K562 (cell line): ENCODE data around the gene THOP1. TPM values are rescaled to one million over a fixed set of nuclear protein-coding genes. Genes with fewer than 3 reads are reported as not detected.

Source experiments
- CBFA2T2 ChIP-seq: fragments of 450-650 bp; conservative IDR thresholded peaks from 2 replicates; pipeline ENCODE4 v1.6.1; 2017; ENCODE audit warnings: mild to moderate bottlenecking
- CCNT2 ChIP-seq: IDR thresholded peaks from 2 replicates; pipeline ENCODE4 v1.6.1; 2011; ENCODE audit warnings: borderline replicate concordance, low read depth, mild to moderate bottlenecking, moderate library complexity, mixed read lengths, low read length; ENCODE audit not compliant: insufficient read length; ENCODE audit errors: extremely low read depth
- DNMT1 ChIP-seq: fragments of 450-650 bp; IDR thresholded peaks from 2 replicates; pipeline ENCODE4 v1.6.1; 2016; ENCODE audit warnings: antibody characterized with exemption, mild to moderate bottlenecking
- ERF ChIP-seq: fragments of 450-650 bp; formaldehyde crosslinking; IDR thresholded peaks from 2 replicates; pipeline ENCODE4 v1.4.0; 2020; ENCODE audit warnings: mild to moderate bottlenecking, mixed read lengths
- FOXM1 ChIP-seq, 2 experiments: fragments of 450-650 bp in 1 of 2; sonication (generic) in 1 of 2; formaldehyde crosslinking in 1 of 2; IDR thresholded peaks; 2 replicates each; pipeline versions ENCODE4 v1.6.1 to v1.9.0; 2017 to 2022; ENCODE audit warnings: low read depth in 2 of 2, mild to moderate bottlenecking in 2 of 2, missing genetic modification reagents in 1 of 2, moderate library complexity in 1 of 2
- HLTF ChIP-seq: fragments of 450-650 bp; IDR thresholded peaks from 2 replicates; pipeline ENCODE4 v1.6.1; 2016
- HMGXB4 ChIP-seq: sonication (generic); formaldehyde crosslinking; IDR thresholded peaks from 2 replicates; pipeline ENCODE4 v1.8.1; 2023; ENCODE audit warnings: mild to moderate bottlenecking, missing genetic modification reagents
- HNRNPLL ChIP-seq: fragments of 200-400 bp; formaldehyde crosslinking; IDR thresholded peaks from 2 replicates; pipeline ENCODE4 v1.6.1; 2017; ENCODE audit warnings: low read length, low read depth, mild to moderate bottlenecking; ENCODE audit not compliant: poor library complexity, severe bottlenecking
- HNRNPUL1 ChIP-seq: fragments of 200-400 bp; formaldehyde crosslinking; IDR thresholded peaks from 2 replicates; pipeline ENCODE4 v1.6.1; 2017; ENCODE audit warnings: low read length
- MED1 ChIP-seq: sonication (generic); formaldehyde crosslinking; IDR thresholded peaks from 2 replicates; pipeline ENCODE4 v1.8.1; 2023; ENCODE audit warnings: missing genetic modification reagents, borderline replicate concordance
- PRDM10 ChIP-seq: fragments of 450-650 bp; IDR thresholded peaks from 2 replicates; pipeline ENCODE4 v1.6.1; 2018; ENCODE audit not compliant: partially characterized antibody
- PRMT5 ChIP-seq: sonication (generic); formaldehyde crosslinking; IDR thresholded peaks from 2 replicates; pipeline ENCODE4 v1.5.0; 2020; ENCODE audit warnings: missing genetic modification reagents
- SIN3A ChIP-seq, 2 experiments: fragments of 150-350 bp in 1 of 2; IDR thresholded peaks; 2 replicates each; pipeline ENCODE4 v1.6.1; 2011 to 2016; ENCODE audit warnings: borderline replicate concordance in 2 of 2, low read depth in 2 of 2, low read length in 2 of 2, mild to moderate bottlenecking in 2 of 2, moderate library complexity in 2 of 2; ENCODE audit not compliant: control insufficient read depth in 1 of 2
- STAG1 ChIP-seq: sonication (generic); formaldehyde crosslinking; IDR thresholded peaks from 2 replicates; pipeline ENCODE4 v1.5.0; 2020; ENCODE audit warnings: missing genetic modification reagents, borderline replicate concordance
- TAF15 ChIP-seq: fragments of 200-400 bp; formaldehyde crosslinking; IDR thresholded peaks from 2 replicates; pipeline ENCODE4 v1.6.1; 2017; ENCODE audit warnings: mild to moderate bottlenecking, low read depth, low read length, moderate library complexity
- XRCC3 ChIP-seq: fragments of 450-650 bp; IDR thresholded peaks from 2 replicates; pipeline ENCODE4 v1.6.1; 2017; ENCODE audit warnings: mild to moderate bottlenecking, moderate library complexity
- ZNF23 ChIP-seq: fragments of 250-450 bp; sonication (Bioruptor Pico); IDR thresholded peaks from 2 replicates; pipeline ENCODE4 v1.4.0; 2020; ENCODE audit warnings: mild to moderate bottlenecking
- ZNF277 ChIP-seq: fragments of 250-450 bp; sonication (Bioruptor Pico); IDR thresholded peaks from 2 replicates; pipeline ENCODE4 v1.8.0; 2022; ENCODE audit warnings: inconsistent platforms, mild to moderate bottlenecking, moderate library complexity, borderline replicate concordance
- ZNF445 ChIP-seq: fragments of 250-450 bp; sonication (Bioruptor Pico); IDR thresholded peaks from 2 replicates; pipeline ENCODE4 v1.4.0; 2020; ENCODE audit warnings: low read depth, mild to moderate bottlenecking, moderate library complexity
- polyA plus RNA-seq, 8 experiments: library from polyadenylated mRNA; depleted of rRNA in 4 of 8; stranded (reverse) in 5 of 8; unstranded in 3 of 8; fragments of >200 nt; fragmentation: Nextera tagmentation in 2 of 8; fragmentation: Illumina TruSeq in 1 of 8; extraction: Ambion mirVana in 2 of 8; extraction: Trizol in 1 of 8; gene quantifications; 2 replicates each; pipeline versions ENCODE4 v1.2.1 to v1.2.3, GENCODE V29; 2011 to 2014; ENCODE audit warnings: inconsistent platforms in 1 of 8, missing spikeins in 1 of 8
- total RNA-seq, 7 experiments: library from RNA; depleted of rRNA in 6 of 7; stranded (reverse); fragments of >200 nt in 6 of 7; fragmentation: Illumina TruSeq in 2 of 7; extraction: Trizol in 2 of 7; gene quantifications; 2 replicates each; pipeline versions ENCODE4 v1.2.1 to v1.2.3, GENCODE V29; 2011 to 2021; ENCODE audit warnings: low replicate concordance in 1 of 7

THOP1 gene
- total and polyA plus RNA-seq, 9 of the 15 experiments (the other 6 are each of a cell fraction or from before 2014, with no cell fraction given), result 1.3 to 255 (median 96.1) TPM

- TF ChIP-seq ZNF277 (CRISPR knock-in tag) (no peak), SIN3A (IDR thresholded peaks at IDR 0.05; ENCODE audit: borderline replicate concordance in 2 of 2, control insufficient read depth in 1 of 2, low read depth in 2 of 2, low read length in 2 of 2) (no peak; a peak in 1 of 4 replicates), ZNF23 (CRISPR knock-in tag) (no peak), ERF (CRISPR knock-in tag) (no peak), CBFA2T2 (no peak), HNRNPUL1 (no peak), ZNF445 (peak; percentile 77; the same call in 1 of the 2 replicates), MED1 (no peak), HMGXB4 (CRISPR knock-in tag) (peak; percentile 80; the same call in 1 of the 2 replicates), TAF15 (no peak), XRCC3 (no peak), STAG1 (no peak), CCNT2 (peak; percentile 85), HLTF (no peak), HNRNPLL (no peak), FOXM1 (IDR thresholded peaks at IDR 0.05; ENCODE audit: low read depth) (no peak), FOXM1 (CRISPR knock-in tag; IDR thresholded peaks at IDR 0.05; ENCODE audit: low read depth) (no peak), PRDM10 (peak; percentile 66), DNMT1 (no peak), PRMT5 (CRISPR knock-in tag) (no peak)
Measured at GRCh38 chr19:2819540-2820111, 34.3 kb downstream of the THOP1 start, which contains the start of gene ZNF554 (continued).
